ENCODE results near the gene TMEM106C.

DNA sequence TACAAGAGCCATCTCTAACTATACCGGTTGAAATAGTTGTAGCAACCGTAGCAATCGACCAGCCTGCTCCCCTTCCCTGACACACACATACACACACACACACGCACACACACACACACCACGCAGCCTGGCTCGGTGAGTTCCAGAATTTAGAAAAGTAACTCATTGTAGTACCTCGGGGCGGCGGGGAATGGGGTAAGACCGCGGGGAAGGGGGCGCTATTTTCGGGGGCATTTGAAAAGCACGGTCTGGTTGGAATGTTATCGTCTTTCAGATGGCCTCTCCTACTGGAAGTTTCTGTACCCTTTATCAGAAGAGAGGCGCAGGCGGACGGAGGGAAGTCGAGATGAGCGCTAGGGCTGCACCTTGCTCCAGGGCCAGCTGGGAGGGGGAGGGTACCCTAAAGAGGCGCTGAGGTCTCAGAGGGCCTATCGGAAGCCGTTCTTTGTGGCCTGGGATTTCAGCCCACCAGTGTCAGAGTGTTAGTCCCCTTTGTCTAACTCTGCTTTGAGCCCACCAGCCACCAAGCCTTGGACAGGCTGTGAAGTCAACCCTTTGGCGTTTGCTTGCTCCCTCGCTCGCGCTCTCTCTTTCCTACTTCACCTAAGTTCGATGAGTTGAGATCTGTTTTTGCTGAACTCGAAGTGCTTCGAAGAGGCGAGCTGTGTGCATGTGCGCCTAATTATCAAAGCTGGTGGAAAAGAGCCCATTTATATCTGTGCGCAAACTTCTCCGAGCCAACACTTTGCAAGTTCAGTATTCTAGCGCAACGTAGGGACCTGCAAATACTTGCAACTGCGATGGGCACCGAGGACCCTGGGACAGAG is 40.0 kb downstream of the TMEM106C start:
- TF ChIP-seq ZFP3 (CRISPR knock-in tag; IDR thresholded peaks at IDR 0.05) (no peak), ARNTL (CRISPR knock-in tag; IDR thresholded peaks at IDR 0.05; ENCODE audit: borderline replicate concordance, low read depth) (no peak), ZFP30 (CRISPR knock-in tag; IDR thresholded peaks at IDR 0.05) (no peak)
- TF ChIP-seq, protein P1, sequence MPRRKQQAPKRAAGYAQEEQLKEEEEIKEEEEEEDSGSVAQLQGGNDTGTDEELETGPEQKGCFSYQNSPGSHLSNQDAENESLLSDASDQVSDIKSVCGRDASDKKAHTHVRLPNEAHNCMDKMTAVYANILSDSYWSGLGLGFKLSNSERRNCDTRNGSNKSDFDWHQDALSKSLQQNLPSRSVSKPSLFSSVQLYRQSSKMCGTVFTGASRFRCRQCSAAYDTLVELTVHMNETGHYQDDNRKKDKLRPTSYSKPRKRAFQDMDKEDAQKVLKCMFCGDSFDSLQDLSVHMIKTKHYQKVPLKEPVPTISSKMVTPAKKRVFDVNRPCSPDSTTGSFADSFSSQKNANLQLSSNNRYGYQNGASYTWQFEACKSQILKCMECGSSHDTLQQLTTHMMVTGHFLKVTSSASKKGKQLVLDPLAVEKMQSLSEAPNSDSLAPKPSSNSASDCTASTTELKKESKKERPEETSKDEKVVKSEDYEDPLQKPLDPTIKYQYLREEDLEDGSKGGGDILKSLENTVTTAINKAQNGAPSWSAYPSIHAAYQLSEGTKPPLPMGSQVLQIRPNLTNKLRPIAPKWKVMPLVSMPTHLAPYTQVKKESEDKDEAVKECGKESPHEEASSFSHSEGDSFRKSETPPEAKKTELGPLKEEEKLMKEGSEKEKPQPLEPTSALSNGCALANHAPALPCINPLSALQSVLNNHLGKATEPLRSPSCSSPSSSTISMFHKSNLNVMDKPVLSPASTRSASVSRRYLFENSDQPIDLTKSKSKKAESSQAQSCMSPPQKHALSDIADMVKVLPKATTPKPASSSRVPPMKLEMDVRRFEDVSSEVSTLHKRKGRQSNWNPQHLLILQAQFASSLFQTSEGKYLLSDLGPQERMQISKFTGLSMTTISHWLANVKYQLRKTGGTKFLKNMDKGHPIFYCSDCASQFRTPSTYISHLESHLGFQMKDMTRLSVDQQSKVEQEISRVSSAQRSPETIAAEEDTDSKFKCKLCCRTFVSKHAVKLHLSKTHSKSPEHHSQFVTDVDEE (CRISPR knock-in tag; IDR thresholded peaks at IDR 0.05): no peak
- TF ChIP-seq, protein P2, sequence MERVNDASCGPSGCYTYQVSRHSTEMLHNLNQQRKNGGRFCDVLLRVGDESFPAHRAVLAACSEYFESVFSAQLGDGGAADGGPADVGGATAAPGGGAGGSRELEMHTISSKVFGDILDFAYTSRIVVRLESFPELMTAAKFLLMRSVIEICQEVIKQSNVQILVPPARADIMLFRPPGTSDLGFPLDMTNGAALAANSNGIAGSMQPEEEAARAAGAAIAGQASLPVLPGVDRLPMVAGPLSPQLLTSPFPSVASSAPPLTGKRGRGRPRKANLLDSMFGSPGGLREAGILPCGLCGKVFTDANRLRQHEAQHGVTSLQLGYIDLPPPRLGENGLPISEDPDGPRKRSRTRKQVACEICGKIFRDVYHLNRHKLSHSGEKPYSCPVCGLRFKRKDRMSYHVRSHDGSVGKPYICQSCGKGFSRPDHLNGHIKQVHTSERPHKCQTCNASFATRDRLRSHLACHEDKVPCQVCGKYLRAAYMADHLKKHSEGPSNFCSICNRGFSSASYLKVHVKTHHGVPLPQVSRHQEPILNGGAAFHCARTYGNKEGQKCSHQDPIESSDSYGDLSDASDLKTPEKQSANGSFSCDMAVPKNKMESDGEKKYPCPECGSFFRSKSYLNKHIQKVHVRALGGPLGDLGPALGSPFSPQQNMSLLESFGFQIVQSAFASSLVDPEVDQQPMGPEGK (CRISPR knock-in tag; IDR thresholded peaks at IDR 0.05; ENCODE audit: borderline replicate concordance): no peak
